Body of pancreas (tissue), 4 donors: Measurements from ENCODE around the gene LAMTOR4. TPM values are rescaled to one million over a fixed set of nuclear protein-coding genes. Genes with fewer than 3 reads are reported as not detected.
"Not testable (repeated sequence)": the region's sequence is repeated elsewhere in the genome, so short reads cannot be mapped to it uniquely, and the experiment has no call there.

Source experiments
- ATAC-seq: fragments of 150-250 bp; one replicate; pipeline ENCODE4 v1.9.1; 2016
- DNase-seq, 4 donors: peaks; one replicate each; pipeline ENCODE4 v3.0.0-alpha.2; 2019
- H3K27ac ChIP-seq, 4 donors: fragments of 200-600 bp; sonication (generic); 1 replicate in 3 of 4; 2 replicates in 1 of 4; pipeline versions ENCODE4 v1.5.1 to v1.6.1; 2016 to 2019; ENCODE audit warnings: mild to moderate bottlenecking in 1 of 4, mixed read lengths in 1 of 4, moderate library complexity in 1 of 4
- H3K27me3 ChIP-seq, 2 donors: fragments of 200-600 bp; sonication (generic); one replicate each; pipeline ENCODE4 v1.6.0; 2016; ENCODE audit warnings: mild to moderate bottlenecking in 1 of 2
- H3K36me3 ChIP-seq, 2 donors: fragments of 200-600 bp; sonication (generic); replicated peaks in 1 of 2; 2 replicates each; pipeline ENCODE4 v1.5.1; 2016; ENCODE audit warnings: low read depth in 2 of 2; ENCODE audit not compliant: insufficient read depth in 1 of 2
- H3K4me1 ChIP-seq: fragments of 200-600 bp; sonication (generic); one replicate; pipeline ENCODE4 v1.6.0; 2016
- H3K4me3 ChIP-seq, 2 donors: fragments of 200-600 bp; sonication (generic); 1 replicate in 1 of 2; 2 replicates in 1 of 2; pipeline ENCODE4 v1.5.1; 2016 to 2019
- H3K9me3 ChIP-seq, 3 donors: fragments of 200-600 bp; sonication (generic); 1 replicate in 2 of 3; 2 replicates in 1 of 3; pipeline ENCODE4 v1.5.1; 2016
- POLR2A ChIP-seq, 3 donors: fragments of 450-650 bp; IDR thresholded peaks; one replicate each; pipeline ENCODE4 v1.6.1; 2016; ENCODE audit warnings: antibody characterized with exemption in 3 of 3, mild to moderate bottlenecking in 2 of 3
- WGBS, 2 donors: methylation state at CpG; one replicate each; pipeline ENCODE4 v1.1.5; 2017; 5-methylcytosine and 5-hydroxymethylcytosine counted together
- intact Hi-C: fragments of 100-400 bp; cut with DNase I; formaldehyde crosslinking; loops from one replicate; pipeline ENCODE4 v1.15.1; 2023
- total RNA-seq, 2 donors: library from RNA; depleted of rRNA; stranded (reverse); fragments of >200 nt; gene quantifications; one replicate each; pipeline ENCODE4 v1.1.0, GENCODE V29; 2016
- TF ChIP-seq, protein P1 (sequence below), 7 experiments: fragments of 450-650 bp in 4 of 7; fragments of 200-600 bp in 3 of 7; sonication (generic) in 3 of 7; IDR thresholded peaks; one replicate each; pipeline ENCODE4 v1.5.1; 2016 to 2019; ENCODE audit warnings: antibody characterized with exemption in 7 of 7

The LAMTOR4 gene
- total RNA-seq, 2 donors from 2014 or later = 86.1 to 119 TPM

DNA sequence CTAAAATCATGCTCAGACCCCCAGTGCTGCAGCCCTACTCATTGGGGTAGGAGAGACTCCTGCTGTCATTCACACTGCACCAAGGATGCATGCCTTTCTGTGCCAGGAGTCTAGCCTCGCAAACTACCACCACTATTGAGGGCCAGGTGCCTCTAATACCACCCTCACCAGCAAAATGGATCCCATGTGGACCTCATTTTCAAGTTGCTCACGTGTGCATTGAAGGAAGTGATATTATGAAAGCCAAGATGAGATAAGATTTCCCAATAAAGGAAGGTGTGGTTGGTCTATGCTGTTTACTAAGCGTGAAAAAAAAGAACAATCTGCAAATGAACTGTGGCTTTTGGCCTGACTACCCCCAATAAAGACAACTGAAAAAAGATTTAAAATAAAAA is 7.2 kb upstream of the LAMTOR4 start:
- DNase-seq = no peak
- H3K27me3 ChIP-seq = no peaks in the 10 kb centered on the region
- H3K36me3 ChIP-seq = no peaks in the 10 kb centered on the region
- intact Hi-C loops = no loop called here
- no peak overlapping the region for H3K4me3 ChIP-seq
- WGBS, 2 donors = 56 to 66% methylated on average over 3 of the region's 3 CpGs
- no peaks in the 10 kb centered on the region for H3K9me3 ChIP-seq
- no peak for TF ChIP-seq POLR2A (IDR thresholded peaks at IDR 0.05)
- TF ChIP-seq, protein P1, sequence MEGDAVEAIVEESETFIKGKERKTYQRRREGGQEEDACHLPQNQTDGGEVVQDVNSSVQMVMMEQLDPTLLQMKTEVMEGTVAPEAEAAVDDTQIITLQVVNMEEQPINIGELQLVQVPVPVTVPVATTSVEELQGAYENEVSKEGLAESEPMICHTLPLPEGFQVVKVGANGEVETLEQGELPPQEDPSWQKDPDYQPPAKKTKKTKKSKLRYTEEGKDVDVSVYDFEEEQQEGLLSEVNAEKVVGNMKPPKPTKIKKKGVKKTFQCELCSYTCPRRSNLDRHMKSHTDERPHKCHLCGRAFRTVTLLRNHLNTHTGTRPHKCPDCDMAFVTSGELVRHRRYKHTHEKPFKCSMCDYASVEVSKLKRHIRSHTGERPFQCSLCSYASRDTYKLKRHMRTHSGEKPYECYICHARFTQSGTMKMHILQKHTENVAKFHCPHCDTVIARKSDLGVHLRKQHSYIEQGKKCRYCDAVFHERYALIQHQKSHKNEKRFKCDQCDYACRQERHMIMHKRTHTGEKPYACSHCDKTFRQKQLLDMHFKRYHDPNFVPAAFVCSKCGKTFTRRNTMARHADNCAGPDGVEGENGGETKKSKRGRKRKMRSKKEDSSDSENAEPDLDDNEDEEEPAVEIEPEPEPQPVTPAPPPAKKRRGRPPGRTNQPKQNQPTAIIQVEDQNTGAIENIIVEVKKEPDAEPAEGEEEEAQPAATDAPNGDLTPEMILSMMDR (IDR thresholded peaks at IDR 0.05) = no peak
- no peak for ATAC-seq
- H3K4me1 ChIP-seq = no peaks in the 10 kb centered on the region
- H3K27ac ChIP-seq = no peak overlapping the region

DNA sequence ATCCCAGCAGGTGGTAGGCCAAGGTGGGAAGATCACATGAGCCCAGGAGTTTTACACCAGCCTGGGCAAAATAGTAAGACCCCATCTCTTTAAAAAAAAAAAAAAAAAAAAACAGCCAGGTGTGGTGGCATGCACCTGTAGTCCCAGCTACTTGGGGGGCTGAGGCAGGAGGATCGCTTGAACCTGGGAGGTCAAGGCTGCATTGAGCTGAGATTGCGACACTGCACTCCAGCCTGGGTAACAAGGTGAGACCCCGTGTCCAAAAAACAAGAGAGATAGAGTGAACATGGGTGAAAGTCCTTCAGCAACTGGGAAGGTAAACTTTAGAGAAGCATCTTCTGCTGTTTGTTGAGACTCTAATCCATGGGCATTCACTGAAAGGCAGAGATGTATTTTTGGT is 6.3 kb upstream of the LAMTOR4 start:
- DNase-seq (no peak), ATAC-seq (no peak)
- 94 to 96% methylated on average over 3 of the region's 3 CpGs for WGBS, 2 donors
- TF ChIP-seq, protein P1 (IDR thresholded peaks at IDR 0.05) = no peak
- H3K9me3 ChIP-seq = no peaks in the 10 kb centered on the region
- H3K4me1 ChIP-seq = no peaks in the 10 kb centered on the region
- H3K27me3 ChIP-seq = no peaks in the 10 kb centered on the region
- H3K4me3 ChIP-seq = no peak overlapping the region
- H3K27ac ChIP-seq = no peak overlapping the region
- intact Hi-C loops = no loop called here
- no peaks in the 10 kb centered on the region for H3K36me3 ChIP-seq

DNA sequence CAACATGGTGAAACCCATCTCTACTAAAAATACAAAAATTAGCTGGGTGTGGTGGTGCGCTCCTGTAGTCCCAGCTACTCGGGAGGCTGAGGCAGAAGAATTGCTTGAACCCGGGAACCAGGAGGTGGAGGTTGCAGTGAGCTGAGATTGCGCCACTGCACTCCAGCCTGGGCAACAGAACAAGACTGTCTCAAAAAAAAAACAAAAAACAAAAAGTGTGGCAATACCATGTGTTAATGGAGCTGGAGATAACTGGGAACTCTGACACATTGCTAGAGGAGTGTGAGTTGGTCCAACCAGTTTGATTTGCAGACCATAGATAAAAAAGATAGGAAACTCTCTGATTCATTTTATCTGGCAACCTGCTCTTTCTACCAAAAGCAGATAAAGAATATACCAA is 2.4 kb upstream of the LAMTOR4 start:
- H3K27me3 ChIP-seq, H3K36me3 ChIP-seq, DNase-seq, H3K4me3 ChIP-seq, ATAC-seq, intact Hi-C loops, H3K27ac ChIP-seq, H3K9me3 ChIP-seq: not testable (repeated sequence)
- H3K4me1 ChIP-seq = peaks cover 17% of the 10 kb centered on the region
- WGBS, 2 donors = 76 to 90% methylated on average over 4 of the region's 4 CpGs

DNA sequence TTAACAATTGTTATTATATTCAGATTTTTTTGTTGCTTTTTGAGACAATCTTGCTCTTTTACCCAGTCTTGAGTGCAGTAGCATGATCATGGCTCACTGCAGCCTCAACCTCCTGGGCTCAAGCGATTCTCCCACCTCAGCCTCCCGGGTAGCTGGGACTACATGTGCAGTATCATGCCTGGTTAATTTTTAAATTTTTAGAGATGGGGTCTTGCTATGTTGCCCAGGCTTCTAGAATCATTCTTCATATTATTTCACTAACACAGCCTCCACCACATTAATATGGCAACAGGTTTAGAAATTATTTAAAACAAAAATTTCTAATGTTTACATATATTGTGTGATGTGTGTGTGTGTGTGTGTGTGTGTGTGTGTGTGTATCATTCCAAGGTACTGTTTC is 1.4 kb upstream of the LAMTOR4 start:
- 85 to 97% methylated on average over 2 of the region's 2 CpGs for WGBS, 2 donors
- no peaks in the 10 kb centered on the region for H3K36me3 ChIP-seq
- no peak for DNase-seq
- ATAC-seq = no peak
- peaks cover 17% of the 10 kb centered on the region for H3K4me1 ChIP-seq
- no peak overlapping the region for H3K4me3 ChIP-seq
- no peaks in the 10 kb centered on the region for H3K27me3 ChIP-seq
- no peak for TF ChIP-seq POLR2A (IDR thresholded peaks at IDR 0.05)
- intact Hi-C loops = no loop called here
- H3K9me3 ChIP-seq = no peaks in the 10 kb centered on the region
- H3K27ac ChIP-seq = no peak overlapping the region

DNA sequence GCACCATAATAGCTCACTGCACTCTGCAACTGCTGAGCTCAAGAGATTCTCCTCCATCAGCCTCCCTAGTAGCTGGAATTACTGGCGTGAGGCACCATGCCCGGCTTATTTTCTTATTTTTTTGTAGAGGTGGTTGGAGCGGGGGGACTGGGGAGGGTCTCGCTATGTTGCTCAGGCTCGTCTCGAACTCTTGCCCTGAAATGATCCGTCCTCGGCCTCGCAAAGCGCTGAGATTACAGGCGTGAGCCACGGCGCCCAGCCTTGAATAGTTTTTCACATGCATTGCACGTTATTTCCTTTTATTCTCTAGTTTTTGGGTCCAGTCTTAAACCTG is 526 bp upstream of the LAMTOR4 start:
- Histone ChIP-seq H3K4me1 (peaks cover 17% of the 10 kb centered on the region), H3K27ac (peak overlapping the region; percentile 32 to 87 (median 60)), H3K9me3 (no peaks in the 10 kb centered on the region), H3K36me3 (no peaks in the 10 kb centered on the region), H3K27me3 (no peaks in the 10 kb centered on the region), H3K4me3 (no peak overlapping the region)
- ATAC-seq (no peak), DNase-seq (no peak)
- intact Hi-C loops = no loop called here
- TF ChIP-seq POLR2A (IDR thresholded peaks at IDR 0.05) = no peak
- TF ChIP-seq, protein P1 (IDR thresholded peaks at IDR 0.05) = no peak
- 6 to 9% methylated on average over 14 of the region's 14 CpGs for WGBS, 2 donors

DNA sequence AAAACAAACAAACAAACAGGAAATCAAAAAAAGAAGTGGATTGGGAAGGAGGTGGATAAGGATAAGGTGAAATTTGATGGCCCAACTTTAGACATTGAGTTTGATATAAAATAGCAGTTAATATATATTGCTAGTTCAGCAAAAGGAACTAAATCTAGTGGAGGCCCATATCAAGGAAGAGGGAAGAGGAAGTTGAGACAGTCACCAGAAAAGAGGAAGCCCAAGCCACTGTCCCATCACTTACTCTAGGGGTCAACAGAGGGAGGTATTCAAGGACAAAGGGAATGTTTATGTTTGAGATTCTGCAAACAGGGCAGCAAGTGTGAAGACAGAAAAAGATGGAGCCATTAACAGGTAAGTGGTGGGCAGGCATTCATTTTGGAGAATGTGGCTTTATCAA is 3.7 kb downstream of the LAMTOR4 start:
- H3K27me3 ChIP-seq = no peaks in the 10 kb centered on the region
- H3K36me3 ChIP-seq = peaks cover 0 to 2% of the 10 kb centered on the region in 2 donors
- no peak overlapping the region for H3K27ac ChIP-seq
- H3K4me3 ChIP-seq = no peak overlapping the region
- no peaks in the 10 kb centered on the region for H3K9me3 ChIP-seq
- TF ChIP-seq, protein P1 (IDR thresholded peaks at IDR 0.05) = no peak
- intact Hi-C loops = no loop called here
- peaks cover 26% of the 10 kb centered on the region for H3K4me1 ChIP-seq
- DNase-seq (no peak), ATAC-seq (no peak)
